Caco-2 (cell line): Measurements from ENCODE around the gene SLC23A3. TPM values are rescaled to one million over a fixed set of nuclear protein-coding genes. Genes with fewer than 3 reads are reported as not detected.
A peak's percentile ranks its signal among the peaks of the same experiment; 100 is the strongest.

Experiments
- BruUV-seq: library from RNA; stranded (reverse); fragments of 400-500 nt; replicated peaks from 2 replicates; lab custom pipeline; 2021; lab: Mats Ljungman, UMichigan
- CTCF ChIA-PET: fragments of 300-600 bp; sonication (Branson Sonifier 250); formaldehyde crosslinking; loops from one replicate; lab custom pipeline; 2022; ENCODE audit warnings: antibody characterized with exemption; lab: Charles Lee
- POLR2A ChIA-PET: fragments of 300-600 bp; sonication (Branson Sonifier 250); formaldehyde crosslinking; loops from one replicate; lab custom pipeline; 2022; ENCODE audit warnings: antibody characterized with exemption; lab: Charles Lee
- DNase-seq, 2 experiments: peaks; one replicate each; pipeline versions ENCODE4 v3.0.0 to v3.0.0-alpha.2; 2020 to 2022
- H3K27me3 ChIP-seq: replicated peaks from 2 replicates; pipeline ENCODE4 v1.6.0; 2011; ENCODE audit warnings: low read length; ENCODE audit not compliant: control insufficient read depth, insufficient read depth
- H3K36me3 ChIP-seq: 2 replicates; pipeline ENCODE4 v1.5.1; 2011; ENCODE audit warnings: low read length; ENCODE audit not compliant: control insufficient read depth, insufficient read depth
- H3K4me1 ChIP-seq: fragments of 250-450 bp; sonication (Bioruptor Pico); 2 replicates; pipeline ENCODE4 v1.5.1; 2020; ENCODE audit warnings: mild to moderate bottlenecking
- H3K4me3 ChIP-seq: 2 replicates; pipeline ENCODE4 v1.5.1; 2011; ENCODE audit warnings: low read depth, mild to moderate bottlenecking, control low read depth, low read length
- H3K9me3 ChIP-seq: fragments of 250-450 bp; sonication (Bioruptor Pico); 2 replicates; pipeline ENCODE4 v1.5.1; 2020; ENCODE audit warnings: mild to moderate bottlenecking, moderate library complexity
- H3K27ac Mint-ChIP-seq: one replicate; pipeline ENCODE4 v1.8.0; 2022; ENCODE audit warnings: mixed read lengths; ENCODE audit not compliant: unreplicated experiment
- H3K27me3 Mint-ChIP-seq: one replicate; pipeline ENCODE4 v1.8.0; 2022; ENCODE audit warnings: mixed read lengths; ENCODE audit not compliant: insufficient read depth, unreplicated experiment
- H3K36me3 Mint-ChIP-seq: one replicate; pipeline ENCODE4 v1.8.0; 2022; ENCODE audit warnings: mild to moderate bottlenecking, mixed read lengths; ENCODE audit not compliant: insufficient read depth, unreplicated experiment
- H3K4me1 Mint-ChIP-seq: one replicate; pipeline ENCODE4 v1.8.0; 2022; ENCODE audit warnings: low read depth, mixed read lengths; ENCODE audit not compliant: unreplicated experiment
- H3K4me3 Mint-ChIP-seq: one replicate; pipeline ENCODE4 v1.8.0; 2022; ENCODE audit warnings: mild to moderate bottlenecking, moderate library complexity, mixed read lengths; ENCODE audit not compliant: unreplicated experiment
- H3K9me3 Mint-ChIP-seq: one replicate; pipeline ENCODE4 v1.8.0; 2022; ENCODE audit warnings: mixed read lengths; ENCODE audit not compliant: unreplicated experiment
- intact Hi-C: fragments of 100-400 bp; cut with micrococcal nuclease; formaldehyde crosslinking; loops from one replicate; pipeline ENCODE4 v1.10.0; 2022; ENCODE audit not compliant: unreplicated experiment
- total RNA-seq: library from RNA; stranded (reverse); gene quantifications from 2 replicates; pipeline ENCODE4 v1.2.3, GENCODE V29; 2022
- TF ChIP-seq, protein P1 (sequence below), 2 experiments: fragments of 200-600 bp in 1 of 2; IDR thresholded peaks; 1 replicate in 1 of 2; 2 replicates in 1 of 2; pipeline versions ENCODE4 v1.5.1 to v1.8.0; 2011 to 2022; ENCODE audit warnings: antibody characterized with exemption in 1 of 2, control low read depth in 1 of 2, inconsistent platforms in 1 of 2, low read depth in 1 of 2, low read length in 1 of 2, mild to moderate bottlenecking in 1 of 2, moderate library complexity in 1 of 2; ENCODE audit not compliant: insufficient read depth in 1 of 2, severe bottlenecking in 1 of 2, unreplicated experiment in 1 of 2

Gene SLC23A3
- total RNA-seq, 1 experiment from 2014 or later, result 7.1 TPM

DNA sequence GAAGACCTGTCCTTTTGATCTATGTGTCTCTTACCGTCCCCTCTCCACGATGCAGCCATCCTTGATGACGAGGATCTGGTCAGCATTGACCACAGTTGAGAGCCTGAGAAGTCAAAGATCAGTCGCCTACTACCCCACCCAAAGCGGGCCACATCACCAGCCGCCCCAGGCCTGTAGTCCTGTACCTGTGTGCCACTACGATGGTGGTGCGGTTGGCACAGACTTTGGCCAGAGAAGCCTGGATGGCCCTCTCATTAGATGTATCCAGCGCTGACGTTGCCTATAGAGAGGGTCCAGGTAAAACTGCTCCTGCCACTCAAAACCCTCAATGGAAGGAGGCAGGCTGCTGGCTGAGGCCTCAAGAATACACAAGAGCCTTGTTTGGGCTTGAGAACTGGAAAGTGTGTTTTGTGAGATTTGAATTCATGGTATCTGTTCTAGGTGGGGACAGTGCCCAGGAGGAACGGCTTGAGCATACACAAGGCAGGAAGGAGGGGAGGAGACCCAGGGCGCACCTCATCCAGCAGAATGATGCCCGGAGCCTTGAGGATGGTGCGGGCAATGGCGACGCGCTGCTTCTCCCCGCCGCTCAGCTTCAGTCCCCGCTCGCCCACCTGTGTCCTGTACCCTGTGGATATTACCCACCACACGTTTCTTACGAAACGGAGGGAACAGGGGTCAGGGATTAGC lies 40.5 kb upstream of the SLC23A3 start:
- Mint-ChIP-seq H3K27me3 (no peaks in the 10 kb centered on the region), H3K4me1 (peaks cover 5% of the 10 kb centered on the region), H3K9me3 (no peaks in the 10 kb centered on the region), H3K4me3 (no peak overlapping the region), H3K36me3 (peaks cover 60% of the 10 kb centered on the region), H3K27ac (no peak overlapping the region)
- H3K4me3 ChIP-seq, result no peak overlapping the region
- peaks cover 21% of the 10 kb centered on the region for H3K36me3 ChIP-seq
- no TSS peak for BruUV-seq
- no peaks in the 10 kb centered on the region for H3K9me3 ChIP-seq
- CTCF ChIA-PET, result no interaction called here
- intact Hi-C loops, result no loop called here
- peaks cover 8% of the 10 kb centered on the region for H3K4me1 ChIP-seq
- POLR2A ChIA-PET, result no interaction called here
- TF ChIP-seq, protein P1, sequence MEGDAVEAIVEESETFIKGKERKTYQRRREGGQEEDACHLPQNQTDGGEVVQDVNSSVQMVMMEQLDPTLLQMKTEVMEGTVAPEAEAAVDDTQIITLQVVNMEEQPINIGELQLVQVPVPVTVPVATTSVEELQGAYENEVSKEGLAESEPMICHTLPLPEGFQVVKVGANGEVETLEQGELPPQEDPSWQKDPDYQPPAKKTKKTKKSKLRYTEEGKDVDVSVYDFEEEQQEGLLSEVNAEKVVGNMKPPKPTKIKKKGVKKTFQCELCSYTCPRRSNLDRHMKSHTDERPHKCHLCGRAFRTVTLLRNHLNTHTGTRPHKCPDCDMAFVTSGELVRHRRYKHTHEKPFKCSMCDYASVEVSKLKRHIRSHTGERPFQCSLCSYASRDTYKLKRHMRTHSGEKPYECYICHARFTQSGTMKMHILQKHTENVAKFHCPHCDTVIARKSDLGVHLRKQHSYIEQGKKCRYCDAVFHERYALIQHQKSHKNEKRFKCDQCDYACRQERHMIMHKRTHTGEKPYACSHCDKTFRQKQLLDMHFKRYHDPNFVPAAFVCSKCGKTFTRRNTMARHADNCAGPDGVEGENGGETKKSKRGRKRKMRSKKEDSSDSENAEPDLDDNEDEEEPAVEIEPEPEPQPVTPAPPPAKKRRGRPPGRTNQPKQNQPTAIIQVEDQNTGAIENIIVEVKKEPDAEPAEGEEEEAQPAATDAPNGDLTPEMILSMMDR (IDR thresholded peaks at IDR 0.05; ENCODE audit: insufficient read depth in 1 of 2, low read depth in 1 of 2, low read length in 1 of 2, severe bottlenecking in 1 of 2, unreplicated experiment in 1 of 2), result no peak
- DNase-seq, result no peak
- no peaks in the 10 kb centered on the region for H3K27me3 ChIP-seq

DNA sequence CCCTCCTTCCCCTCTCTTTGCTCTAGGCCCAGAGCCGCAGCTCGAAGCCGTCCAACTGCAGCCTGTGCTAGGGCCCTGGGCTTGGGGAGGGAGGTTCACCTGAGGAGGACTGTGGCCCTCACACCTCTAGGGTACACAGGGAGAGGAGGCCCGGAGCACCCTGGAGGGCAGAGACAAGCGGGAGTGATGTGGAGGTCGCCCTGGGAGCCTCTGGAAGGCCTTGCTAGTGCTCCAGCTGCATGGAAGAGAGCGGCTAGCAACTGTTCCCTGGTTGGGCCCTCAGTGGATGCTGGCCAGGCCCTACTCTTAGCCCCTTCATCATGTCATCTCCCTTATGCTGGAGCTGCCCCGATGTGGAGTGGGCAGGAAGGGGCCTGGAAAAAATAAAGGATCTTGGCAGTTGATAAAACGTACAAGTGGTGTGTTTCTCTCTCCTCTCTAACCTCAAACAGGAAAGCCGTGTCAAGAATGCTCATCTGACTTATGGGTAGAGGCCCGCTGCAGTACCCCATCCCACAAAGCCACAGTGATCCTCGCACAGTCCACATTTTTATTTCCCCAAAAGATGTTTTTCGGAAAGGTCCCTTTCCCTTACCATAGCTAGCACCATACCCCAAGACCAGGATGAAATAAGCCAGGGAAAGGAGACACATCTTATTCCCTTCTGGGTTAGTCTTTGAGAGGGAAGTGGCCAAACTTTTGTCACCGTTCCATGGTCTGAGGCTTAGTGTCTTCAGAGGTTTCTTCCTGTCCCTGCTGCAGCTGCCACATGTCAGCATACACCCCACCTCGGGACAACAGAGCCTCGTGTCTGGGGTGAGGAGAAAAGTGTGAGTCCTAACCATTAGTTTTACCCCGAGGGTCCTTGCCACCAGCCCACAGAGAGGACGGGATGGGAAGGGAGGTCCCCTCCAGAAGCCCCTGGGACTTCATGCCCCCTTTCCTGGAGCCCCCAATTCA lies 39.7 kb upstream of the SLC23A3 start:
- TF ChIP-seq, protein P1 (IDR thresholded peaks at IDR 0.05; ENCODE audit: insufficient read depth in 1 of 2, low read depth in 1 of 2, low read length in 1 of 2, severe bottlenecking in 1 of 2, unreplicated experiment in 1 of 2), result no peak
- CTCF ChIA-PET, result no interaction called here
- no peaks in the 10 kb centered on the region for H3K27me3 ChIP-seq
- Mint-ChIP-seq H3K4me3 (no peak overlapping the region), H3K27ac (peak overlapping the region; percentile 59), H3K36me3 (peaks cover 62% of the 10 kb centered on the region), H3K27me3 (no peaks in the 10 kb centered on the region), H3K9me3 (no peaks in the 10 kb centered on the region), H3K4me1 (peaks cover 5% of the 10 kb centered on the region)
- POLR2A ChIA-PET, result no interaction called here
- BruUV-seq, result no TSS peak
- peaks cover 20% of the 10 kb centered on the region for H3K36me3 ChIP-seq
- H3K4me3 ChIP-seq, result no peak overlapping the region
- DNase-seq, result no peak
- intact Hi-C loops, result no loop called here
- H3K9me3 ChIP-seq, result no peaks in the 10 kb centered on the region
- H3K4me1 ChIP-seq, result peaks cover 8% of the 10 kb centered on the region
